ENCODE results near the gene SPSB1.
A peak's percentile ranks its signal among the peaks of the same experiment; 100 is the strongest.
"Not testable (repeated sequence)": the region's sequence is repeated elsewhere in the genome, so short reads cannot be mapped to it uniquely, and the experiment has no call there.

Gene SPSB1

DNA sequence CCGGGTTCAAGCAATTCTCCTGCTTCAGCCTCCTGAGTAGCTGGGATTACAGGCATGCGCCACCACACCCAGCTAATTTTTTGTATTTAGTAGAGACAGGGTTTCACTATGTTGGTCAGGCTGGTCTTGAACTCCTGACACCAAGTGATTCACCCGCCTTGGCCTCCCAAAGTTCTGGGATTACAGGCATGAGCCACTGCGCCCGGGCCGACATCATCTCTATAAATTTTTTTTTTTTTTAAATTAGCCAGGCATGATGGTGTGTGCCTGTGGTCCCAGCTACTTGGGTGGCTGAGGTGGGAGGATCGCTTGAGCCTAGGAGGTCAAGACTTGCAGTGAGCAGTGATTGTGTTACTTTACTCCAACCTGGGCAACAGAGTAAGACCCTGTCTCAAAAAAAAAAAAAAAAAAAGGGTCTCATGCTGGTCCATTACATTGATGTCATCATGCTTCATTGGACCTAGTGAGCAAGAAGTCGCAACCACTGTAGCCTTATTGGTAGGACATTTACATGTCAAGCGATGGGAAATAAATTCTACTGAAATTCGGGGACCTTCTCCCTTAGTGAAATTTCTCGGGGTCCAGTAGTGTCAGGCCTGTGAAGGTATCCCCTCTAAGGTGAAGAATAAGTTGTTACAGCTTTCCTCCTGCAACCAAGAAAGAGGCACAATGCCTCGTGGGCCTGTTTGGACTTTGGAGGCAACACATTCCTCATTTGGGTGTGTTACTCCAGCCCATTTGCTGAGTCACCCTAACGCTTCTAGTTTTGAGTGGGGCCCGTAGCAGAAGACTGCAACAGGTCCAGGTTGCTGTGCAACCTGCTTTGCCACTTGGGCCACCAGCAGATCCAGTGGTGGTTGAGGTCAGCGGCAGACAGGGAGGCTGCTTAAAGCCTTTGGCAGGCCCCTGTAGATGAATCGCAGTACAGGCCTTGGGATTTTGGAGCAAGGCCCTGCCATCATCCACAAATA, 7.2 kb downstream of the SPSB1 start:
- DNase-seq (ENCODE audit: extremely low read depth in 1 of 2, low read depth in 1 of 2) = not testable (repeated sequence)

DNA sequence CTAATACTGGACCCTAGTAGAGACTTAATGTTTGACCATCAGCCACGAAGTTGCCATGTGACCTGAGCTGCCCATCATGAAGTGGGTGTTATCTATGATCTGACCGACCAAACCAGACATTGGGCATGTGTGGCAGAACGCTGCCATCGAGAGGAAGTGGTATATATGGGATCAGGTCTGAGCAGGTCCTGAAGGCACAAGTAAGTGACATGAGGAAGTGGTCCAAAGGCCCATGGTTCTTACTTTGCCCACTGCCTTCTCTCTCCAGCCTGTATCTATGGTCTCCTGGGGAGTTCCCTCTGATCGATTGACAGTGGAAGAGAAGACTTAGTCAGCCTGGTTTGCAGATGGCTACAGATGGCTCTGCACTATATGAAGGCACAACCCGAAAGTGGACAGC, 7.9 kb downstream of the SPSB1 start:
- no peak for DNase-seq (ENCODE audit: extremely low read depth in 1 of 2, low read depth in 1 of 2)

DNA sequence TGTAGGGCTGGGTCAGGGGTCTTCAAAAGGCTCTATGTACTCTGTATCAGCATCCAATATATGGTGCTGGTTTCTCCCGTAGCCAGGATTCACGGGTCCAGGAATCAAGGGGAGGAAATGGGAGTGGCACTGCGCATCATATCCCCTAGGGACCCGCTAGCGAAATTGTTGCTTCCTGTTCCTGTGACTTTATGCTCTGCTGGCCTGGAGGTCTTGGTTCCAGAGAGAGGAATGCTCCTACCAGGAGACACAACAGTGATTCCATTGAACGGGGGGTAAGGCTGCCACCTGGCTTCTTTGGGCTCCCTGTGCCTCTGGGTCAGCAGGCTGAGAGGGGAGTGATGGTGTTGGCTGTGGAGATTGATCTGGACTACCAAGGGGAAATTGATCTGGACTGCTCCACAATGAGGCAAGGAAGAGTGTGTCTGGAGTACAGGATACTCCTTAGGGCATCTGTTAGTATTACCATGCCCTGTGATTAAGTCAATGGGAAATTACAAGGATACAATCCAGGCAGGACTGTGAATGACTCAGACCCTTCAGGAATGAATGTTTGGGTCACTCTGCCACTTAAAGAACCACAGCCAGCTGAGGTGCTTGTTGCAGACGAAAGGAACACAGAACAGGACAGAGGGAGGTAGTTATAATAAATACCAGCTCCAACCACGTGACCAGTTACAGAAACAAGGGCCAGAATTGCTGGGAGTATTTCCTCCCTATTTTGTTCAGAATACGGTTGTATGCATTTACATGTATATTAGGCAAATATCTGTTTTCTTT, 10.2 kb downstream of the SPSB1 start:
- no peak for DNase-seq (ENCODE audit: extremely low read depth in 1 of 2, low read depth in 1 of 2)

DNA sequence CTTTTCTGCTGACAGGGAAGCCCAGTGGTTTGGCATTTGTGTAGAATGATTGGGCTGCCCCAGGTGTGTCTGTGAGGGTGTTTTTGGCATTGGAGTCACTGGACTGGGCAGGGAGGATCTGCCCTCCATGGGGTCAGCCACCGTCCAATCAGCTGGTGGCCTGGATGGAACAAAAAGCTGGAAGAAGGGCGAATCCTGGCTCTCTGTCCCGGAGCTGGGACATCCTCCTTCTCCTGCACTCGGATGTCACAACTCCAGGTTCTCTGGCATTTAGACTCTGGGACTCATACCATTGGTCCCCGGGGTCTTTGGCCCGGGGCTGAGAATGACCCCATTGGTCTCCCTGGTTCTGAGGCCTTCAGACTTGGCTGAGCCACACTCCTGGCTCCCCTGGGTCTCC, 11.2 kb downstream of the SPSB1 start:
- DNase-seq (ENCODE audit: extremely low read depth in 1 of 2, low read depth in 1 of 2) = no peak

DNA sequence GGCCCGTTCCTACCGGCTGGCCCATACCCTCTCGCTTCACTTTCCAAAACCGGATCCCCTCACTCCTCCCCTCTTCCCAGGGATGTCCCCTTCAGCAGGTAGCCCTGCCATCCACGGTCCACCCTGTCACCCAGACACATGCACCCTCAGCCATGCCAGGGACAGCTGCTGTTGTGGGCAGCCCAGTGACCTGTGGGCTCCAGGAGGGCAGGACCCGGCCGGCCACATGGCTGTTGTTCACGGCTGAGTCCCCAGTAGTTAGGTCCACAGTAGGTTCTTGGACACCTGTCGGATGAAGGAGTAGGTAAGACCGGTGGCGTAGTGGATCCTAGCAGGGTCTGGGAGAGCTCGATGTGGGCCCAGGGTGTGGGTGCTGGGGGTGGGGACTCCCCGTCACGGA, 12.5 kb downstream of the SPSB1 start:
- no peak for DNase-seq (ENCODE audit: extremely low read depth in 1 of 2, low read depth in 1 of 2)

DNA sequence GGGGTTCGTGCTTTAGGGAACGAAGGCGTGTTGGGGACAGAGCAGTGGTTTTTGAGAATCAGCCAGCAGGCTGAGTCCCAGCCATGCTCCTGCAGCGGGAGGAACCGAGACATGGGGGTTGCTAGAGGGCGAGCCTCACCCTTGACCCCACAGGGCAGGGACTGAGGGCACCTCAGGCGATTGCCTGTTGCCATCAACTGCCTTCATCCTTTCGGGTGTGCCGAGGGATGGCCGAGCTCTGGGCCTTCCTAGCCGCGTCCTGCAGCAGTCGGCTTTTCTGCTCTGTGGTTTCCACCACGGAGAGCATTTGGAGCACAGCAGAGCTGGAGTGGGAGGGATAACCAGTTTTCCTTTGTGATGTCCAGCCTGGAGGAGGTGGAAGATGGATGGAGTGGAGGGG, 13.3 kb downstream of the SPSB1 start:
- no peak for DNase-seq (ENCODE audit: extremely low read depth in 1 of 2, low read depth in 1 of 2)

DNA sequence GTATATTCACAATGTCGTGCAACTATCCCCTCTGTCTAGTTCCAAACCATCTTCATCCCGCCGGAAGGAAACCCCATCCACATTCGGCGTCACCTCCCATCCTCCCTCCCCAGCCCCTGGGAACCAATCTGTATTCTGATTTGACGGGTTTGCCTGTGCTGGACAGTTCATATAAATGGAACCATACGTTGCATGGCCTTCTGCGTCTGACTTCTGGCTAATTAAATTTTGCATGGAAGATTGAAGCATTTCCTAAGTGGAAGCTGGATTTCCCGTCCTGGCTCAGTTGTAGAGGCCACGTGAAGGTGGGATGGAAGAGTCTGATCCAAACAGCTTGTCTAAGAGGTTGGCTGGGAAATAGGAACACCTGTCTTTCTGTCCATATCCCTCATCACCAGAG, 14.6 kb downstream of the SPSB1 start:
- no peak for DNase-seq (ENCODE audit: extremely low read depth in 1 of 2, low read depth in 1 of 2)

DNA sequence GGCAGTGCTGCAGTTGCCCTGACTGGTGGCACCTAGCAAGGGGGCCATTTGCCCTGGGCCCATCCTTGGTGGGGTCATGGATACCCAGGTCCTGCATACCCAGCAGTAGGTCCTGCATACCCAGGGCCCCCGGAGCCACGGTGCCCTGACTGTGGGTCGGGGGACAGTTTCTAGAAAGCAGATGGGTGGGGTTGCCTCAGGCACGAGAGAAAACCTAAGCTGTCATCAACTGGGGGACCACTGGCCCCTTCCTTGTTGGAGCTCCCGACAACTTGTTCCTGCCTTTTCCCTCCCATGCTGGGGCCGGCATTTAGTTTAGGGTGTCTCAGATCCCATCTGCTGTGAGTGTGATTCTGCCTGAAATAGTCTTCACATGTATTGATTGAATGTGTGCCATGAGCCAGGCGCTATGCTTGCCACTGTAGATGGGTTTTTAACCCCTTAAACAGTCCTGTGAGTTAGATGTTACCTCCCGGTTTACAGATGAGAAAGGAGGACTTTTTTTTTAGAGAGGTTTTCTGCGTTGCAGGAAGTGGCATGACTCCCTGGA, 15.6 kb downstream of the SPSB1 start:
- no peak for DNase-seq (ENCODE audit: extremely low read depth in 1 of 2, low read depth in 1 of 2)

DNA sequence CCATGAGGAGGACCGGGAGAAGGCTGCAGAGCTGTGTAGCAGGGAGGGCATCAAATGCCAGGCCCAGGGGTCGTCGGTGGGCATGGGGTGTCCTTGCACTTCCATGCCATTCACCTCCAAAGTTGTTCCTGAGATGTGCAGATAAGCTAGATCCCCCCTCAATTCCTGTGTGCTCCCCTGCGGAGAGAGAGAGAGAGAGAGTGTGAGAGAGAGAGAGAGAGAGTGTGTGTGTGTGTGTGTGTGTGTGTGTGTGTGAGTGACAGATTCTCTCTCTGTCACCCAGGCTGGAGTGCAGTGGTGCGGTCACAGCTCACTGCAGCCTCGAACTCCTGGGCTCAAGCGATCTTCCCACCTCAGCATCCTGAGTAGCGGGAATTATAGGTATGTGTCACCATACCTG, 16.4 kb downstream of the SPSB1 start:
- DNase-seq (ENCODE audit: extremely low read depth in 1 of 2, low read depth in 1 of 2) = no peak

DNA sequence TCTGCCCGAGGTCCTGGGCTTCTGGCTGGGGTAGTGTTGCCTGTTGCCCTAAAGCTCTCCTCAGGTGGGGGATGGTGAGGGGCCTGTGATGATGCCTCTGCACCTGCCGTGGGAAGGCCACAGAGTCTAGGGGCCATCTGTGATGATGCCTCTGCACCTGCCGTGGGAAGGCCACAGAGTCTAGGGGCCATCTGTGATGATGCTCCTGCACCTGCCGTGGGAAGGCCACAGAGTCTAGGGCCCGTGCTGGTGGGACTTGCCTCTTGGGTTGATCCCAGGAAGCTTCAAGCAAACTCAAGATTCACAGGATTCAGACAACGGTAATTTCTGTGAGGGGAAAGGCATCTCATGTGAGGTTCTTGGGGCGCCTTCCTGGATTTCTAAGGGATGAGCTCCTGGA, 17.3 kb downstream of the SPSB1 start:
- no peak for DNase-seq (ENCODE audit: extremely low read depth in 1 of 2, low read depth in 1 of 2)

DNA sequence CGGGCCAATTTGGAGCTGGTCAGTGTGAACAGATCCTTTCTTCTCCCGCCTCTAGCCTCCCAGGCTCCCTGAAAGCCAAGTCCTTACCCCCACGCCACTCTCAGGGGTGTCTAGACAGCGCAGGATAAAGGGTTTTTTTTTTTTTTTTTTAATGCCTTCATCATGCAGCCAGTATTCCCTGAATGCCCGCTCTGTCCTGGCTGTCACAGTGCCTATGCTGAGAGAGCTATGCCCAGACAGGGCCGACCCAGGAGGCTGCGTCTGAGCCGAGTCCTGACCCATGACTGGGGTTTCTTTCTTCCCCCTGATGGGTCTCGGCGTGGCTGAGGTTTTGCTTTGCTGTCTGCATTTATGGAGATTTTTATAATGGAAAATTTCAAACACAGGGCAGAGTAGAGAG, 18.3 kb downstream of the SPSB1 start:
- DNase-seq (ENCODE audit: extremely low read depth in 1 of 2, low read depth in 1 of 2) = no peak

DNA sequence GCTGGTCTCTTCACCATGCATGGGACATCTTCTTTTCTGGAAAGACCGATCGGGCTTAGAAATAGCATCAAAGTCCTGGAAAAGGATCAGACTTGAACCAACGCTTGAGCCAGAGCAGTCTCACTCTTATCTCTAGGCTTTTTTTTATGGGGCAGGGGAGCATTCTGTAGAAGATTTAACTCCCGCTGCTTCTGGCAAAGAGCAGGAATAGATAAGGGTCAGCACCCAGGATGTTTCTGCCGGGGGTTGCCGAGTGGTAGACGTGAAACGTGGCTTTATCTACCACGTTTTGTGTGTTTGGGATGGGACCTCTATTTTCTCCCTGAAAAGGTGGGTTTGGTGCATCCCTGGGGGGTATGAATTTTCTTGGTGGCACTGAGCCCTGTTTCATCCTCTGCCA, 18.8 kb downstream of the SPSB1 start:
- no peak for DNase-seq (ENCODE audit: extremely low read depth in 1 of 2, low read depth in 1 of 2)

DNA sequence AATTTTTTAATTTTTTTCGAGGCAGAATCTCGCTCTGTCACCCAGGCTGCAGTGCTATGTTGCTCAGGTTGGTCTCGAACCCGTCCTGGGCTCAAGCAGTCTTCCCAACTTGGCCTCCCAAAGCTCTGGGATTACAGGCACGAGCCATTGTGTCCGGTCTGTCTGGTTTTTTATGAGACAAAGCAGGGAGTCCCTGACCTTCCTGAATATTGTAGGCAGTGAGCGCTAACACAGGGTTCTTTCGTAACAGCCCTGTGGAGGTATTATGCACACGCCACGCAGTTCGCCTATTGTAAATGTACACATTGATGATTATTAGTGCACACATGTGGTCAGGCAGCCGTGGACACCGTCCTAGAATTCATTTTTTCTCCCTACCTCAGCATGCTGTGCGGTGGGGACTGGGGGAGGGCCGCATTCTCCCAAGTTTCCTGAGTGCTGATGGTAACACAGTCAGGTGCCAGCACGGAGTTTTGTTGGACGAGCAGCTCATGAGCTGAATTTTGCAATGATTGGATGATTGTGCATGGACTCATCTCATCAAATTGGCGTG, 19.6 kb downstream of the SPSB1 start:
- DNase-seq (ENCODE audit: extremely low read depth in 1 of 2, low read depth in 1 of 2) = no peak

DNA sequence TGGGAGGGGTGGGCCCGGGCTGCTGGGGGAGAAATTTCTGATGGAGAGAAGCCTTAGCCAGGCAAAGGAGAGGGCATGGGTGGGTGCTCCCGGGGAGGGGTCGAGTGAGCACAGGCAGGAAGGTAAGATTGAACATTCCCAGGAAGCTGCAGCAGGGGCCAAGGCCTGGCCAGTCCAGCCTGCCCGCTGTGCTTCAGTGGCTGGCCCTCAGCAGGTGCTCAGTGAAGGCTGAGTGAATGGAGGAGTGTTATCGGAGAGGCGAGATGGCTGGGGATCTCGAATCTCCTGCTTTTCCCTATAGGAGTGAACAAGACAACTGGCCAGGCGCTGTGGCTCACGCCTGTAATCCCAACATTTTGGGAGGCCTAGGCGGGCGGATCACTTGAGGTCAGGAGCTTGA, 20.9 kb downstream of the SPSB1 start:
- DNase-seq (ENCODE audit: extremely low read depth in 1 of 2, low read depth in 1 of 2) = no peak

DNA sequence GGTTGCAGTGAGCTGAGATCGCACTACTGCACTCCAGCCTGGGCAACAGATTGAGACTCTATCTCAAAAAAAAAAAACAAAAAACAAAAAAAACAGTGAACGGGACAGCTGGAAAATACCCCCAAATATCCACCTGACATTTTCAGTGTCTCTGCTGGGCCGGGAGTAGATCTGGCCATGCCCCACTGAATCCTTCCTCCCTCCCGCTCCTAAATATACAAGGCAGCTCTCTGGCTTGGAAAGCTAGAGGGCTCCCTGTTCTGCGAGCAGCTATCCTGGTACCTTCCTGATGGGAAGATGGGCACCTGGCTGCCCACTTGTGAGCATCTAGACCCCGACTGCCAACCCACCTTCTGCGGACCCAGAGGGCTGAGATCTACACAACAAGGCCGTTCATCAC, 21.4 kb downstream of the SPSB1 start:
- DNase-seq (ENCODE audit: extremely low read depth in 1 of 2, low read depth in 1 of 2) = no peak

DNA sequence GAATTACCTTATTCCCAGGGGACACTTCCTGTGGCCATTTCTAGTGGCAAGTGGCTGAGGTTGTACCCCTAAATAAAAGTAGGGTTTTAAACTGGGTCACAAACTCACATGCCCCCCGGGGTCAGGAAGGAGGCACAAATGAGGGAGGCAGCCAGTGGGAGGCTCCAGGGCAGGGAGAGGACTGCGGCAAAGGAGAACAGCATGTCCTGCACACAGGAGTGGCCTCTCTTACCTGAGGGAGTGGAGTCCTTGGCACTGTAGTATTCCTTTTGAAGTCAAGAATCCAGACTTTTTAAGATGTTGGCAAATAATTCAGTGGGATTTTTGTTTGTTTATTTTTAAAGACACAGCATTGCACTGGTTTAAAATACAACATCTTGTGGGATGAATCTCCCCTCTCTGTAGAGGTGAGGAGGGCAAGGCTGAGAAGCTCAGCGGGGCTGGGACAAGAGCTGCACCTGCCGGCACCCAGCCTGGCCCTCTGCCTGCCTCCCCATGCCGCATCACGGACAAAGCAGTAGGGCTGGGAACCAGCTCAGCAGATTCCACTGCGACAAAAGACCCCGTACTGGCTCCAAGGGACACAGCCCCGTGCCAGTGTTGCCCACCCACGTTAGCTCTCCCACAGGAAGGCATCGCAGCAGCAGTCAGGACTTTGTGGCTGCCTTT, 22.2 kb downstream of the SPSB1 start:
- no peak for DNase-seq (ENCODE audit: extremely low read depth in 1 of 2, low read depth in 1 of 2)

DNA sequence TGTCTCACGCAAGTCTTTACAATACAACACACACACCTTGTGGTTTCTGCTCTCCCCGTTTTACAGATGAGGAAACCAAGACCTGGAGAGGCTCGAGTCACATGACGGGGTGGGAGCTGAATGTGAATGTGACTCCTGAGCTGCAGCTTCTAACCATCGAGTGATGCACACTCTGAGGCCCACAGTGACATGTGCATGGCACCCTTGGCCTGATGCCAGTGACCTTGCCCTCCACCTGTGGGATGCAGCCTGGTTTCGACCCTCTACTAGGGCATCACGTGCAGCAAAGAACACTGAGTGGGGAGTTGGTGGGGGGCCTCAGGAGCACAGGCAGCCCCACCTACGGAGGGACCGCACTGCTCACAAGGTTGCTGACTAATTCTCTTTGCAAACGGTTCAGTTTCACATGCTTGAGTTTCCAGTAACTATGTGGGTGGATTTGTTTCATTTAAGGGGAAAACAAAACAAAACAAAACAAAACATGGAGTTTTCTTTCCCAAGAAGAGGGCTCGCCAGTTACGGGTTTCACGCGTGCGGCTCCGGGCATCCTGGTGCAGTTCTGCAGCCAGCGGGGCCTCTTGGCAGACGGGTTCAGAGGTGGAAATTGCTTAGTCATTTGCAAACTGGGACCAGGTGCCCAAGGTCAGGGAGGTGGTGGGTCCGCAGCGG, 22.9 kb downstream of the SPSB1 start:
- DNase-seq (ENCODE audit: extremely low read depth in 1 of 2, low read depth in 1 of 2) = peak; percentile 43 to 79

DNA sequence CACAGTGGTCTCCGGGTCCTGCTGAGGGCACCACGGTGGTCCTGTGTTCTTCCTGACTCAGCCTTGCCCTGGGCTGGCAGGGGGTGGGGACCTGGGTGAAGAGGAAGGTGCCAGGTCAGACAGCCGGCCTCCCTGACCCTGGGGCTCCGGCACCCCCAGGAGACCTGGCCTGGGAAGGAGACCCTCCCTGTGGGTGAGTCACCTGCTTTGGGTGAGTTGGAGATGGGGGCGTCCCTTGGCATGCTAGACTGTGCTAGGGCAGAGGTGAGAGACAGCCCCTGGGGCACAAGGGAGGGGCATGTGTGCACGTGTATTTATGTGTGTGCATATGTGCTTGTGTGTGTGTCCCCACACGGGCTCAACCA, 23.4 kb downstream of the SPSB1 start:
- peak; percentile 8 to 35 for DNase-seq (ENCODE audit: extremely low read depth in 1 of 2, low read depth in 1 of 2)

DNA sequence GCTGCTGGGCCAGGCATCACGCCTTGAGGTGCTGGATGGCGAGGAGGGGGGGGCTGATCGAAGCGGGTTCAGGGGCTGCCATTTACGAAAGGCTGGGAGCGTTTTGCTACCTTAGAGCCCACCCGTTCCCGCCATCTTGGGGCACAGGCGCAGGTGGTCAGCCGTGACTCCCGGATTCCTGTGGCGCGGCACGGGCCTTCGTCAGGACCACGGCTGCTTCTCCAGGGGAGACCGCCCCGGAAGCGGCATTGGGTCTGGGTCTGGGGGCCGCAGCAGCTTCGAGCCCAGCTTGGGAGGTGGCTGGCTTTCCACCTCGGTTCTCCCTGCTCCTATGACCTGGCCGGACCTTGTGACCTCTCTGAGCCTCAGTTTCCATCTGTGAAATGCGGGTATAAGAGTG, 23.8 kb downstream of the SPSB1 start:
- DNase-seq (ENCODE audit: extremely low read depth in 1 of 2, low read depth in 1 of 2) = no peak

DNA sequence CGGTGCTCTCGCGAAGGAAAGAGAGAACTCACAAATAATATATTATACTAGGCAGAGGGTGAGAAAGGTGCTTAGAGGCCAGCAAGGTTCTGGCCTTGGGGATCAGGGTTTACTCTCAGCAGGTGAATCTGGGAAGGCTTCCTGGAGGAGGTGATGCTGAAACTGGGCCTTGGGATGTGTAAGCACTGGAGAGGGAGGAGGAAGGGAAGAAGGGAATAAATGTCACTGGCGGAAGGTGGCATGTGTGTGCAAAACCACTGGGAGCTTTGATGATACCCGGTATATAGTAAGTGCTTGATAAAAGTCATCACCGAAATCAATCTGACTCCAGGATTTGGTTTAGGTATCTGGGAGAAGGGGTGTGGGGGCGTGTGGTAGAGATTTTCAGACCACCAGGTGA, 24.4 kb downstream of the SPSB1 start:
- no peak for DNase-seq (ENCODE audit: extremely low read depth in 1 of 2, low read depth in 1 of 2)
